Measurements from ENCODE around the gene ACTN1. TPM values are rescaled to one million over a fixed set of nuclear protein-coding genes. Genes with fewer than 3 reads are reported as not detected.

ACTN1 gene
- polyA plus RNA-seq, 1 of the 3 experiments (the other 2 are of a cell fraction), result 319 TPM

GRCh38 chr14:68998062-68998461 lies 19.0 kb upstream of the ACTN1 start:
- H3K9me3 ChIP-seq, result no peaks in the 10 kb centered on the region
- POLR2A ChIA-PET, result no interaction called here

More at GRCh38 chr14:68998062-68998461, 19.0 kb upstream of the ACTN1 start:
- Histone ChIP-seq H3K79me2 (ENCODE audit: insufficient read depth) (no peaks in the 10 kb centered on the region), H4K20me1 (ENCODE audit: insufficient read depth) (no peaks in the 10 kb centered on the region), H3K36me3 (replicated peaks in 1 of 2; ENCODE audit: control insufficient read depth in 1 of 2, insufficient read depth in 2 of 2, low read length in 1 of 2) (no peaks in the 10 kb centered on the region), H2AFZ (ENCODE audit: low read depth) (no peak overlapping the region), H3K9ac (no peak overlapping the region), H3F3A (replicated peaks; ENCODE audit: insufficient read depth) (no peaks in the 10 kb centered on the region), H3K27me3 (ENCODE audit: insufficient read depth) (no peaks in the 10 kb centered on the region), H3K9me2 (no peaks in the 10 kb centered on the region), H3K4me2 (no peak overlapping the region), H3K4me3 (ENCODE audit: low read depth in 2 of 2, low read length in 1 of 2) (no peak overlapping the region), H3K4me1 (ENCODE audit: control insufficient read depth in 1 of 2, insufficient read depth in 2 of 2, low read depth in 1 of 2, low read length in 1 of 2) (no peaks in the 10 kb centered on the region), H3K27ac (ENCODE audit: low read depth in 2 of 2, low read length in 1 of 2) (no peak overlapping the region)
- TF ChIP-seq SMC3 (IDR thresholded peaks at IDR 0.05; ENCODE audit: low read depth, low read length), result no peak
- no peak for TF ChIP-seq REST (IDR thresholded peaks at IDR 0.05; ENCODE audit: low read depth, low read length)
- TF ChIP-seq MXI1 (IDR thresholded peaks at IDR 0.05; ENCODE audit: low read depth, low read length), result no peak
- no peak for TF ChIP-seq GABPA (IDR thresholded peaks at IDR 0.05; ENCODE audit: low read depth)
- no peak for TF ChIP-seq TCF12 (IDR thresholded peaks at IDR 0.05)
- TF ChIP-seq RFX5 (IDR thresholded peaks at IDR 0.05; ENCODE audit: low read length), result no peak
- TF ChIP-seq CTCF (IDR thresholded peaks at IDR 0.05), result no peak
- TF ChIP-seq USF2 (IDR thresholded peaks at IDR 0.05; ENCODE audit: borderline replicate concordance, low read depth, low read length), result no peak
- TF ChIP-seq MAX (IDR thresholded peaks at IDR 0.05; ENCODE audit: low read depth), result no peak
- CTCF ChIA-PET, result no interaction called here
- WGBS (ENCODE audit: low lambda C conversion rate), result 83% methylated on average over 5 of the region's 5 CpGs
- no peak for DNase-seq
